IgD-negative memory B cell (primary cell): ENCODE measurements around the gene TMEM127. TPM values are rescaled to one million over a fixed set of nuclear protein-coding genes. Genes with fewer than 3 reads are reported as not detected.
A peak's percentile ranks its signal among the peaks of the same experiment; 100 is the strongest.
"Not testable (repeated sequence)": the region's sequence is repeated elsewhere in the genome, so short reads cannot be mapped to it uniquely, and the experiment has no call there.

Experiments used
- H3K27ac Mint-ChIP-seq, 3 donors: one replicate each; pipeline ENCODE4 v1.8.0; 2020 to 2022; ENCODE audit warnings: mild to moderate bottlenecking in 3 of 3, mixed read lengths in 3 of 3, moderate library complexity in 1 of 3
- H3K27me3 Mint-ChIP-seq: one replicate; pipeline ENCODE4 v1.8.0; 2021; ENCODE audit warnings: mixed read lengths
- H3K36me3 Mint-ChIP-seq: one replicate; pipeline ENCODE4 v1.8.0; 2020; ENCODE audit warnings: mild to moderate bottlenecking, mixed read lengths
- H3K4me1 Mint-ChIP-seq, 3 donors: one replicate each; pipeline ENCODE4 v1.8.0; 2020 to 2022; ENCODE audit warnings: mixed read lengths in 3 of 3, mild to moderate bottlenecking in 1 of 3
- H3K4me3 Mint-ChIP-seq, 4 donors: one replicate each; pipeline ENCODE4 v1.8.0; 2020 to 2022; ENCODE audit warnings: mild to moderate bottlenecking in 4 of 4, mixed read lengths in 4 of 4, moderate library complexity in 3 of 4
- H3K9me3 Mint-ChIP-seq, 3 donors: one replicate each; pipeline ENCODE4 v1.8.0; 2020 to 2021; ENCODE audit warnings: mixed read lengths in 3 of 3, mild to moderate bottlenecking in 1 of 3
- polyA plus RNA-seq: library from polyadenylated mRNA; unstranded; fragments of 300-500 nt; fragmentation: Illumina TruSeq; gene quantifications from one replicate; pipeline ENCODE4 v1.2.3, GENCODE V29; 2021

The TMEM127 gene
- polyA plus RNA-seq, 1 donor from 2014 or later: 41.7 TPM

DNA sequence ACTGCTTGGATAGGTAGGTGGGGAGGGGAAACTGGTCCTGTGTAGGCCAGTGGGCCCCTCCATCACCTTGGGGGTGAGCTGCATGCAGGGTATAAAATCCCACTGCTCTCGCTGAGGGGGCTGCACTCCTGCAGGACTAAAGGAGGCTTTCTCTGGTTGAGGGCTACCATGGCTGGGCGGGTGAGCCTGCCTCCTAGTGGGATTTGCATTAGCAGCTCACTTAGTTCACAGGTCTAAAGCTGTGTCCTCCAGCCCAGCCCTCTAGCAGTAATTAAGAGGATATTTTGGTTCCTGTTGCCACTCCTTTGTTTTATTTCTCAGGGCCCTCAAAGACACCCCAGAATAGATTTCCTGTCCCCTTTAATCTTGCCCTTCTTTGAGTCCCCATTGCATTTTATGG is 24.6 kb downstream of the TMEM127 start:
- Mint-ChIP-seq H3K27me3 (no peaks in the 10 kb centered on the region), H3K4me1 (peaks cover 29 to 33% (median 31%) of the 10 kb centered on the region in 3 donors), H3K9me3 (no peaks in the 10 kb centered on the region), H3K36me3 (peaks cover 8% of the 10 kb centered on the region), H3K27ac (peak overlapping the region; percentile 66 to 97 (median 90)), H3K4me3 (peak overlapping the region in 3 of 4 donors; percentile 82 to 92 (median 84))

DNA sequence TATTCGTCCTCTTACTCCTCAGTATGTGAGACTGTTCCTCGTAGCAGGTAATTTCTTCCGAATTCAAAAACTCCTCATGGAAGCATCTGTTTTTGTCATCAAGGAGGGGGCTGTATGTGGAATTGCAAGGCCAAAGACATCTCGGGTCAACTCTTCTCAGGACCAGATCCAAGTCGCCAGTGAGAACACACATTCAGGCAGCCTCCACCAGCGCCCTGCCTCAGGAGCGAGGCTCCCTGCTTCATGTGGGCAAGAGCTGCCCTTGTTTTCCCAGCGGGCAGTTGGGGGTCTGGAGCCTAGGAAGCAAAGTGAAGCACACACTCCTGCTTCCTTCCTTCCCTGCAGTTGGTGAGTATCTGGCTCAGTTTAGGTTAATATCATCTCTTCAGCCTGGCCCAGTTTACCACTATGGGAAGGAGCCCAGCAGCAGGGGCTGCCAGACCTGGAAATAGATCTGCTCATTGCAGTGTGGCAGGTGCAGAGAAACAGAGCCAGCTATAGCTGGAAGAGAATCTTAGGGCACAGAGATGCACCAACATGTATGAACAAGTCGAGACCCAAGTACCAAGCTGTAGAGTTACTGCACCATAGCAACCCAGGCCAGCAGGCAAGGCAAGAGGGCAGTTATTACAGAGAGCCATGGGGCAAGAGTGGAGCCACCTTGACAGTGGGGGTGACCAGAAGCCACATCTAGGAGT is 25.3 kb downstream of the TMEM127 start:
- H3K4me1 Mint-ChIP-seq: peaks cover 23 to 31% (median 26%) of the 10 kb centered on the region in 3 donors

DNA sequence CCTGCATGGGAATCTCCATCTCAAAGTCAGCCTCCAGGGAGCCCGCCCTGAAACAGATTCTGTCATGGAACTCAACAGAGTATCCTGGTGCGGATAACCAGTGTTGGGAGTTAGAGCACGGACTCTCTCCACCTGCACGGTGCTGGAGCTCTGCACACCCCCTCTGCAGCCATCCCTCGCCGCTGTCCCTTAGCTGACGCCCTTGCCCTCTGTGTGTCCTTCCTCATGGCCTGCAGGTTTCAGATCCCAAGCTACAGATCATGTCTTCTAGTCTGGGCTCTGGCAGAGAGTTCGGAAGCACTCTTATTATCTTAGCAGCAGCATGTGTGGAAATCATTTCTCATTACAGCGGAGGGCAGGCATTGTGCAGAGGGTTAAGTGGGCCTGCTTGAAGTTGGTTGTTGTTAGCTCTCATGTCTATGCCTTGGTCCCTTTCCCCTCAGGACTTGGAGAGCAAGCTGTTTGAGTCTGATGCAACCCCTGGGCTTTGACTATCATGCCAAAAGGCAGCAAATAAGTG is 26.0 kb downstream of the TMEM127 start:
- H3K27ac Mint-ChIP-seq: peak overlapping the region in 1 of 3 donors; percentile 53

More for the DNA sequence above, 25.3 kb downstream of the TMEM127 start:
- H3K36me3 Mint-ChIP-seq: peaks cover 3% of the 10 kb centered on the region
- peak overlapping the region in 1 of 4 donors; percentile 92 for H3K4me3 Mint-ChIP-seq
- H3K27ac Mint-ChIP-seq: peak overlapping the region in 2 of 3 donors; percentile 66 to 97
- H3K27me3 Mint-ChIP-seq: no peaks in the 10 kb centered on the region
- H3K9me3 Mint-ChIP-seq: no peaks in the 10 kb centered on the region

DNA sequence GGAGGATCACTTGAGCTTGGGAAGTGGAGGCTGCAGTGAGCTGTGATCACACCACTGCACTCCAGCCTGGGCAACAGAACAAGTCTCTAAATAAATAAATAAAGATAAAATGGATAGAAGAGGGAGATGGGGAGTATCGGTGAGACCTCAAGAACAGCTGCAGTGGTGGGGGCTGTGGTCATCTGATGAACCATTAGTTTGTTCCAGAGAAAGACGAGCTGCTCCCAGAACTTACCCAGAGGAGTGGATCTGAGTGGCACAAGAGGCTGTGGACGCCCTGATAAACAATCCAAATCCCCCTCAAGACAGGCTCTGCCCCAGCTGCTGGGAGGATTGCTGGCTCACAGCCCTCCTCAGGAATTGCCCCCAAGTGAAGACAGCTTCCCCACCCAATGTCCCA is 26.7 kb downstream of the TMEM127 start:
- Mint-ChIP-seq H3K9me3 (no peaks in the 10 kb centered on the region), H3K27ac (no peak overlapping the region), H3K4me3 (no peak overlapping the region)

More for the DNA sequence above, 26.0 kb downstream of the TMEM127 start:
- no peak overlapping the region for H3K4me3 Mint-ChIP-seq
- peaks cover 20 to 27% (median 22%) of the 10 kb centered on the region in 3 donors for H3K4me1 Mint-ChIP-seq
- H3K36me3 Mint-ChIP-seq: peaks cover 2% of the 10 kb centered on the region
- H3K9me3 Mint-ChIP-seq: no peaks in the 10 kb centered on the region
- H3K27me3 Mint-ChIP-seq: no peaks in the 10 kb centered on the region

DNA sequence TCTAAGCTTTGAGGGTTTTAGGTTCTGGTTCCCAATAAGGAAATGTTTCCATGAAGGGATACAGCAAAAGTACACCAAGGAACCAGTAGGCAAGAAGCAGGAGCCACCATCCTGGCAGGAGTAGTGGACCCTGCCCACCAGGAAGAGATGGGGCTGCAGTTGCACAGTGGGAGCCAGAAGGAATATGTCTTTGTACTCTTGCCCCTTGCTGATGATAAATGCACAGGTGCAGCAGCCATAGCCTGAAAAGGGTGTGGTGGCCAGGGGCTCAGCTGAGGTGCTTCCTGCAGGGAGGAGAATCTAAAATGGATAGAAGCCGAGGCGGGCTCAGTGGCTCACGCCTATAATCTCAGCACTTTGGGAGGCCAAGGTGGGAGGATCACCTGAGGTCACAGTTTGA is 27.5 kb downstream of the TMEM127 start:
- Mint-ChIP-seq H3K27ac (no peak overlapping the region), H3K4me1 (peaks cover 28 to 36% (median 33%) of the 10 kb centered on the region in 3 donors), H3K9me3 (no peaks in the 10 kb centered on the region), H3K4me3 (no peak overlapping the region), H3K36me3 (peaks cover 2% of the 10 kb centered on the region), H3K27me3 (no peaks in the 10 kb centered on the region)

More for the DNA sequence above, 26.7 kb downstream of the TMEM127 start:
- H3K4me1 Mint-ChIP-seq: peaks cover 25 to 30% (median 26%) of the 10 kb centered on the region in 3 donors
- no peaks in the 10 kb centered on the region for H3K27me3 Mint-ChIP-seq
- peaks cover 2% of the 10 kb centered on the region for H3K36me3 Mint-ChIP-seq

DNA sequence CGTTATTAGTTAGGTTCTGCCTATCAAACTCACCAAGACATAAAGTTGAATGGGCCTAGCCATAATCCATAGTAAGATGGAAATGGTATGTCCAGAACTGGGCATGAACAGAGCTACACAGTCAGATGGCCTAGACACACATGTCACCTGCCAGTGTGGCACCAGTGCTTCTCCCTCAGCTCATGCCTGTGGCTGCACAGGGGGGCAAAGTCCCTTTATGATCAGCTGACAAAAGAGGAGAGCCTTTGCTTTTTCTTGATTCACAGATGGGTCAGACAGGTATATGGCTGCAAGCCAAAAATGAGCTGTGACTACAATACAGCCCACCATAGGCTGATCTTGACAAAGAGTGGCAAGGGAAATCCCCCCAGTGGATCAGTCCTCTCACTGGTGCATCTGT is 28.9 kb downstream of the TMEM127 start:
- H3K9me3 Mint-ChIP-seq: no peaks in the 10 kb centered on the region
- no peaks in the 10 kb centered on the region for H3K27me3 Mint-ChIP-seq
- no peak overlapping the region for H3K4me3 Mint-ChIP-seq
- peaks cover 21 to 27% (median 26%) of the 10 kb centered on the region in 3 donors for H3K4me1 Mint-ChIP-seq
- peaks cover 2% of the 10 kb centered on the region for H3K36me3 Mint-ChIP-seq
- no peak overlapping the region for H3K27ac Mint-ChIP-seq

DNA sequence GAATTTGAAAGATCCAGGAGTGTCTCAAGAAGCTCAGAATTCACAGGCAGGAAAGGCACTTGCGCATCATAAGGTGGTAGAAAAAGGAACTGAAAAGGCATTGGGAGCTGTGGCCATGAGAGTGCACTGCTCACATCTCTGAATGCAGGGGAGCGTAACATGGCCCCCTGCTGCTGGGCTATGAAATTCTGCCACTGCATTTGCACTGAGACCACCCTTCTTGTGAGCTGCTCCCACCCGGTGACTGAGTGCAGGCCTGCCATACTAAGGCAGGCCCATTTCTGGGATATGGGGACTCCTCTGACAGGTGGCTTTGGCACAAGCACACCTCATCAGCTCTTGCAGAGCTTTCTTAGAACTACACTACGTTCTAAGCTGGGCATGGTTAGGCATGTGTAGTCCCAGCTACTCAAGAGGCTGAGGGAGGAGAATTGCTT is 31.9 kb downstream of the TMEM127 start:
- no peaks in the 10 kb centered on the region for H3K9me3 Mint-ChIP-seq
- peak overlapping the region in 1 of 4 donors; percentile 89 for H3K4me3 Mint-ChIP-seq
- H3K27ac Mint-ChIP-seq: peak overlapping the region in 1 of 3 donors; percentile 55
- H3K27me3 Mint-ChIP-seq: no peaks in the 10 kb centered on the region
- peaks cover 13 to 17% (median 14%) of the 10 kb centered on the region in 3 donors for H3K4me1 Mint-ChIP-seq
- peaks cover 7% of the 10 kb centered on the region for H3K36me3 Mint-ChIP-seq

DNA sequence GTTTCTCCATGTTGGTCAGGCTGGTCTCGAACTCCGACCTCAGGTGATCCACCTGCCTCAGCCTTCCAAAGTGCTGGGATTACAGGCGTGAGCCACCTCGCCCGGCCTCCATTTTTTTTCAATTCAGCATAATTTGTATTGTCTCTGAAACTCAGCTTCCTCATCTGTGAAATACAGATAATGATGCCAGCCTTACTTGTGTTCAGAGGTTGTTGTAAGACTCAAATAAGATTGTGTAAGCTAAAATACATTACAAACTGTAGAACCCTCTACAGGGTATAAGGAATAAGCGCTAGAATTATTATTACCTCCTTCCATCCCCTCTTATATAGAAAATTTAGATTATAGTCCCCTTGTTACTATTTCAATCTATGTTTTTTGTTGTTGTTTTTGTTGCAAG is 32.4 kb downstream of the TMEM127 start:
- H3K27me3 Mint-ChIP-seq: no peaks in the 10 kb centered on the region
- H3K9me3 Mint-ChIP-seq: no peaks in the 10 kb centered on the region
- peaks cover 7% of the 10 kb centered on the region for H3K36me3 Mint-ChIP-seq
- peak overlapping the region in 1 of 3 donors; percentile 55 for H3K27ac Mint-ChIP-seq
- H3K4me1 Mint-ChIP-seq: peaks cover 13 to 17% (median 14%) of the 10 kb centered on the region in 3 donors
- peak overlapping the region in 1 of 4 donors; percentile 89 for H3K4me3 Mint-ChIP-seq

DNA sequence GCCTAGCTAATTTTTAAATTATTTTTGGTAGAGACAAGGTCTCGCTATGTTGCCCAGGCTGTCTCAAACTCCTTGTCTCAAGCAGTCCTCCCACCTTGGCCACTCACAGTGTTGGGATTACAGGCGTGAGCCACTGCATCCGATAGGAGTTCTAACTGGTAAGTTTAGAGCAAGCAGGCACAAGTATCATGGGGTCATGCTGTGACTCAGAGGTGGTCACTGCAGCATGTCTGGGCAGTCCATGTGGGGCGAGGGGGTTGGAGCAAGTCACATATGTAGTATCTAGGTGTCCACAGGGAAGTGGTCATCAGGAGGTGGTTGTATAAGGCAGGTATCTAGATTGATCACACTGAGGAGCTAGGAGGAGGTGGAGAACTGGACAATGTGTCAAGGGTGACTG is 34.5 kb downstream of the TMEM127 start:
- Mint-ChIP-seq H3K27ac (no peak overlapping the region), H3K4me3 (no peak overlapping the region), H3K4me1 (peaks cover 13 to 17% (median 14%) of the 10 kb centered on the region in 3 donors), H3K36me3 (peaks cover 7% of the 10 kb centered on the region), H3K27me3 (no peaks in the 10 kb centered on the region), H3K9me3 (no peaks in the 10 kb centered on the region)

DNA sequence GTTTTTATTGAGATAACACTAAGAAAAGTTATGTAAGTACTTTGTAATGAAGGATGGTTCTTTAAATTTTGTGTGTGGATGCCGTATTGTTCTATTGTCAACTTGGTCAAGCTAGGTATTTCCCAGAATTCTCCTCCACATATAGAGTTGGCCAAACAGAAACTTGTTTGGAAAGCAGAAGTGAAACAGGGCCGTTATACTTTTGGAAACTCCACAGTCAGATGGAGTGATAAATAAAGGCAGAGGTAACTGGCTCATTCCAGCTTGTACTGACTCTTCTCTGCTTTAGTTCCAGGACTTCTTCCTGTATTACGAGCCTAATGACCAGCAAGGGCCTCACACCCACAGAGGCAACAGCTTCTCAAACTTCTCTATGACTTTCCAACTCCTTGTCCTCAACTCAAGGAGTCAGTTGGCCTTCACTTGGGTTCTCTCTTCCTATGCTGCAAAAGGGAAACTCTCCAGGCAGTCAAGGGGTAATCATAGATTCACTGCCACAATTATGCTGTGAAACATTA is 40.7 kb downstream of the TMEM127 start:
- Mint-ChIP-seq H3K4me1 (peaks cover 7 to 22% (median 14%) of the 10 kb centered on the region in 3 donors), H3K9me3 (no peaks in the 10 kb centered on the region), H3K36me3 (peaks cover 8% of the 10 kb centered on the region), H3K27ac (peak overlapping the region; percentile 42 to 57 (median 44)), H3K27me3 (no peaks in the 10 kb centered on the region), H3K4me3 (peak overlapping the region in 2 of 4 donors; percentile 53 to 58)

DNA sequence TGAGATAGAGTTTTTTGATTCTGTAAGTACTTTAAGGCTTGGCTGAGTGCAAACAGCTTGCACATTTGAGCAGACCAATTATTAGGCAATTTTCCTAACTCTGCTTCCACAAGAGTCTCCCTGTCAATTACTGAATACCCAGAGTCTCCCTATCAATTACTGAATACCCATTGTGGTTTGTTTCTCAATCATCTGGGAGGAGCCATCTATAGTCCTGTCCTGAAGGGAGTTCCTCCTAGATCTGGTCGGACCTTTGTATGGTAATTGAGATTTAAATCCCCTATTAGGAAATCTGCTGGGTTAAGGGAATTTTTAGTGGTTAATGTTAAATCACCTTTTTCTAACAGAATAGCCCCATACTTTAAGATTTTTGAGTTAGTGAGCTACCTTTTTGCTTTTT is 44.7 kb downstream of the TMEM127 start:
- H3K27me3 Mint-ChIP-seq, H3K27ac Mint-ChIP-seq, H3K9me3 Mint-ChIP-seq: not testable (repeated sequence)

DNA sequence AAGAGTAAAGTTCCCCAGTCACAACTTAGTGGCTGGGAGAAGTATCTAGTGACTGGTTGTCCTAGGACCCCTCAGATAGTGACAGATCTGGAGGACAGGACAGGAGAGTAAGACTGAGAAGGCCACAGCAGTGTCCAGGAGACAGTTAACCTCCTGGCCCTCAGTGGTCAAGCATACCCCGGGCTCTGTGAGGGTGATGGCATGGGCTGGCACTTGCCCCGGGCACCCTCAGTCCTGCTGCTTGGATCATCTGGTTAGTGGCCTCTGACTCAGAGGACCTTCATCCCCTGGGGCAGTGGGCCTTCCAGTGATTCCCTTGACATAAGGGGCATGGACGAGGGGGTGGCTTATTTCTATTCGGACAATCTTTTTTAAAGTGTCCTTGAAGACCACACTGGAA is 45.8 kb downstream of the TMEM127 start:
- not testable (repeated sequence) for H3K27ac Mint-ChIP-seq, H3K36me3 Mint-ChIP-seq, H3K9me3 Mint-ChIP-seq, H3K27me3 Mint-ChIP-seq, H3K4me3 Mint-ChIP-seq
- H3K4me1 Mint-ChIP-seq: peaks cover 4 to 17% (median 7%) of the 10 kb centered on the region in 3 donors

More for the DNA sequence above, 44.7 kb downstream of the TMEM127 start:
- not testable (repeated sequence) for H3K36me3 Mint-ChIP-seq, H3K4me3 Mint-ChIP-seq
- peaks cover 7 to 22% (median 14%) of the 10 kb centered on the region in 3 donors for H3K4me1 Mint-ChIP-seq

DNA sequence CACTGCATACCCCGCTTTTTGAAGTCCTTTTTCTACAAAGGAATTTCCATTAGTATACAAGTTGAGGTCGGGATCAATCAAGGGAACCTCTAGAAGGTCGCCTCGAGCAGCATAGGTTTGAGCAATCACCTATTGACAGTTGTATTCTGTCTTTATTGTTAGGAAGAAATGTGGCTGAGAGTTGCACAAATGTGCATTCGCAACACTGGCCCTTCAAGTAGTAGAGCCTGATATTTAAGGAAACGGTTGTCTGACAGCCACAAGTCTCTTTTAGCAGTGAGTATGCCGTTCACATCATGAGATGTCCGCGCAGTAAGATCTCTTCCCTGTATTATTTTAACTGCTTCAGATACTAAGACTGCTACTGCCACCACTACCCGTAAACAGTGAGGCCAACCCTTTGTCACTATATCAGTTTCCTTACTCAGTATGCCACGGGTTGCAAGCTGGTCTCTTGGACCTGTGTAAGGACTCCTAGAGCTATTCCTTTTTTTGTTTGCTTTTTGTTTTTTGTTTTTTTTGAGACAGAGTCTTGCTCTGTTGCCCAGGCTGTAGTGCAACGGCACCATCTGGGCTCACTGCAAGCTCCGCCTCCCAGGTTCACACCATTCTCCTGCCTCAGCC is 47.2 kb downstream of the TMEM127 start:
- Mint-ChIP-seq H3K36me3 (peaks cover 3% of the 10 kb centered on the region), H3K27me3 (no peaks in the 10 kb centered on the region), H3K4me3 (no peak overlapping the region), H3K9me3 (no peaks in the 10 kb centered on the region), H3K27ac (no peak overlapping the region), H3K4me1 (peaks cover 2 to 19% (median 5%) of the 10 kb centered on the region in 3 donors)

DNA sequence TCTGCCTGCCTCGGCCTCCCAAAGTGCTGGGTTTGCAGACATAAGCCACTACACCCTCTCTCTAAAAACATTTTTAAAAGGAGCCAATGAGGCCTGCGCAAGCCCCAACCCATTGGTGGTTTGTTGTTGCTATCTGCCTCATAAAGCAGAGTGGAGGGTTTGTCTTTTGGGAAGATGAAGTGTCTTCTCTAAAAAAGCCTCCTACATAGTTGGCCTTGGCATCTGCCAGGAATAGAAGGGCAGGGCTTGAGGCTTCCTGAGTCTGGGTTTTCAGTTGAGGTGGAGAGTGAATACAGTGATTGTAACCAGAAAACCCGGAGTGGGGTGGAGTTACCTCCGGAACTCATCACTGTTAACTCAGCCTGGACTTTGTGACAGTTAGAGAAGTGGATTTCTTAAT is 51.2 kb downstream of the TMEM127 start:
- Mint-ChIP-seq H3K4me1 (peaks cover 14 to 29% (median 20%) of the 10 kb centered on the region in 3 donors), H3K27me3 (no peaks in the 10 kb centered on the region), H3K4me3 (no peak overlapping the region), H3K36me3 (peaks cover 2% of the 10 kb centered on the region), H3K27ac (peak overlapping the region in 1 of 3 donors; percentile 57), H3K9me3 (no peaks in the 10 kb centered on the region)

DNA sequence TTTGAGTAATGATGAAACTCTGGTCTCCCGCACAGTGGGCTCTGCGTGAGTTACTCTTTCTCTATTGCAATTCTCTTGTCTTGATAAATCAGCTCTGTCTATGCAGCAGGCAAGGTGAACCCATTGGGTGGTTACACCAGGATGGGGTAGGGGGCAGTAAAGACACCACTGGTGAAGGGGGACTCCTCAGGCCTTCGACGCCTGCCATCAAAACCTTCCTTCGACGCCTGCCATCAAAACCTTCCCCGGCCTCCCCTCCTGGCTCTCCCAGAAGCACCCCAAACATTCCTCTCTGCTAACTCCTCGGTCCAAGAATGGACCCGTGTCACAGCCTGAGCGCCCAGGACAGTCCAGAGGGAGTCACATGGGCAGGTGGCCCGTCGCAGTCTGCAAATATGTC is 52.4 kb downstream of the TMEM127 start:
- H3K9me3 Mint-ChIP-seq: no peaks in the 10 kb centered on the region

More for the DNA sequence above, 52.4 kb downstream of the TMEM127 start:
- Mint-ChIP-seq H3K36me3 (peaks cover 2% of the 10 kb centered on the region), H3K27me3 (no peaks in the 10 kb centered on the region), H3K27ac (no peak overlapping the region), H3K4me3 (peak overlapping the region in 1 of 4 donors; percentile 52), H3K4me1 (peaks cover 16 to 37% (median 22%) of the 10 kb centered on the region in 3 donors)
